ENCODE data around the gene PEX11A.

DNA sequence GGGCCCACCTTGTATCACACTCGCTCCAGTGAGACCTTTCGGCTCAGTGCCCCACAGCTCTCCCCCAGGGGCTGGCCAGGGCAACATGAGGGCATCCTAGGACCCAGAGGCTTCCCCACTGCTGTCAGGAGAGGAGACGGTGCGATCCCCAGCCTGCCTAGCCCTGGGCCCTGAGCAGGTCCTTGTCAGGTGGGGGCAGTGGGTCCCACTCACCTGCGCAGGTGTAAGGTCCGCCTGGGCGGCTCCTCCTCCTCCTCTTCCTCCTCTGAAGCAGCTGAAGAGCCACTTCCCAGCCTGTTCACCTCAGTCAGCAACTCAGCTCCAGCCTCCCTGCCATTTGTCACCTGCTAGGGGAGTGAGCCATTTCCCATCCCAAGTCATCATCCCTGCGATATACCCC is 44.9 kb downstream of the PEX11A start:
- TF ChIP-seq POLR2A (IDR thresholded peaks at IDR 0.05) (no peak), CTCF (IDR thresholded peaks at IDR 0.05) (no peak)
